Measurements from ENCODE around the gene TERB1.

The TERB1 gene

DNA sequence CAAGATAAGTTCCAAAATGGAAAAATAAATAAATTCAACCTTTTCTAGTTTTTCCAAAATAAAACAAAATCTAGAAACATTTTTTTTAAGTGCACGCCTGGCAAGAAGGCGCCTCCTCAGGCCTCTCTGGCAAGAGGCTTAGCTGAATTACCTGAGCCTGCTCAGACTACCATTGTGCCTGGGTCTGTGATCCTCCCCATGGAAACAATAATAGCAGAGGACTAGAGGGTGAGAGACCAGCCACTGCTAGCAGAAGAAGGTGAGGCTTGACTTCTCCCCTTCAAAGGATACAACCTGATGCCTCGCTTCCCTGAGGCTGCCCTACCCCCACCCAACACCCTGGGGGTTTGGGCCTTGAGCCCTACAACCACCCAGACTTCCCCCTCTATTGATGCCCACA is 14.8 kb downstream of the TERB1 start:
- Histone ChIP-seq H3K36me3 (ENCODE audit: control insufficient read depth, insufficient read depth, low read length) (no peaks in the 10 kb centered on the region), H3K27ac (ENCODE audit: low read depth, low read length, severe bottlenecking) (no peak overlapping the region), H3K4me3 (ENCODE audit: extremely low read depth, insufficient read depth, low read length, poor library complexity, severe bottlenecking) (no peak overlapping the region), H3K9me3 (ENCODE audit: control insufficient read depth, low read length) (no peaks in the 10 kb centered on the region), H3K4me1 (ENCODE audit: control insufficient read depth, insufficient read depth, low read length, poor library complexity, severe bottlenecking) (no peaks in the 10 kb centered on the region)
- 100% methylated on average over 1 to 3 of the region's 3 CpGs for WGBS, 2 experiments (ENCODE audit: insufficient coverage in 2 of 2)

DNA sequence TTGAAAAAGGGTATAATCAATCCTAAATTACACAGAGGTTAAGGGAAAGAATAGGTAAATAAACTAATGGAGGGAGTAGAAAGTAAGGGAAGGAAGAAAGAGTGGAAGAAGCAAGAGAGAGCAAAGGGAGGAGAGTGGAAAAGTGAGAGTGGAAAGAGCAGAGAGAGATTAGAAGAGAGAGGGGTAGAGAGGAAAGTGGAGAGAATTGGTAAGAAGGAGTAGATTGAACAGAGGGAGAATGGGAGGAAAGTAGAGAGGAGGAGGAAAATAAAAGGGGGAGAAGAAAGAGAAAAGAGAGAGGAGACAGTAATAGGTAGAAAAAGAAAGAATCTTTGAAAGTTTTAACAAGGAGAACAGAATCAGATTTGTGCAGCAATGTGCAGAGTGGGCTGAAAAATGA is 24.9 kb downstream of the TERB1 start:
- H3K4me3 ChIP-seq (ENCODE audit: extremely low read depth, insufficient read depth, low read length, poor library complexity, severe bottlenecking) = no peak overlapping the region
- H3K27ac ChIP-seq (ENCODE audit: low read depth, low read length, severe bottlenecking) = no peak overlapping the region
- H3K9me3 ChIP-seq (ENCODE audit: control insufficient read depth, low read length) = no peaks in the 10 kb centered on the region
- no peaks in the 10 kb centered on the region for H3K4me1 ChIP-seq (ENCODE audit: control insufficient read depth, insufficient read depth, low read length, poor library complexity, severe bottlenecking)
- no peaks in the 10 kb centered on the region for H3K36me3 ChIP-seq (ENCODE audit: control insufficient read depth, insufficient read depth, low read length)

DNA sequence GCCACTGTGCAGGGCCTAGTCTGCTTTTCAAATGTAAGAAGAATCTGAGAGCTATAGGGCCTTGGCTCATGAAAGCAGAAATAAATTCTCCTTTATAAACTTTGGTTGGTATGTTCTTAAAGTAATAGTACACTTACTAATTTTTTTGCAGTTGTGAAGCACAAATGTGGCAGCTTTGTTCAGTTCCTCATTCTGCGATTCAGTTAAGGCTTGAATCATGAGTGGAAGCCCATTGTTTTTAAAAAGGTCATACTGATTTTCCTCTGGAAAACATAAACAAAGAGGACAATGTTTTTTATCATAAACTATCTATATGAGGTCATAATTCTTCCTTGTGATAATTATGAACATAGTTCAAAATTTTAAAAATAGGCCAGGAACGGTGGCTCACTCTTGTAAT is 26.4 kb downstream of the TERB1 start:
- WGBS, 2 experiments (ENCODE audit: insufficient coverage in 2 of 2) = 100% methylated on average over 1 of the region's 2 CpGs; no CpG with 5 or more reads in 1 of the 2 experiments
- Histone ChIP-seq H3K9me3 (ENCODE audit: control insufficient read depth, low read length) (no peaks in the 10 kb centered on the region), H3K36me3 (ENCODE audit: control insufficient read depth, insufficient read depth, low read length) (no peaks in the 10 kb centered on the region), H3K4me3 (ENCODE audit: extremely low read depth, insufficient read depth, low read length, poor library complexity, severe bottlenecking) (no peak overlapping the region), H3K4me1 (ENCODE audit: control insufficient read depth, insufficient read depth, low read length, poor library complexity, severe bottlenecking) (no peaks in the 10 kb centered on the region), H3K27ac (ENCODE audit: low read depth, low read length, severe bottlenecking) (no peak overlapping the region)

DNA sequence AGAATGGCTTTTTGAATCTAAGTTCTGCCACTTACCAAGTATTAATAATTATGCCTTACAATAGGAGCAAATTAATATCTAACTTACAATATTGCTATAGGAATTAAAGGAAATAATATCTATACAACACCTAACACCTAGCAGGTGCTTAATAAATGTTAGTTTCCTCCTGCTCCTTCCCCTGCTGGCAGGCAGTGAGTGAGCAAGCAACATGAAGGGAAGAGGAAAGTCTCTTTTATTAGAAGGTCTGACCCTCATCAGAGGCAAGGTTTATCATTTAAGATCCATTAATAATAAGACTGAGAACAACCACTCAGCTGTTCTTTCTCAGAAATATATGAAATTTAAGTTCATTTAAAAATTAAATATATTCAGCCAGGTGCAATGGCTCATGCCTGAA is 43.3 kb downstream of the TERB1 start:
- no peaks in the 10 kb centered on the region for H3K36me3 ChIP-seq (ENCODE audit: control insufficient read depth, insufficient read depth, low read length)
- H3K4me1 ChIP-seq (ENCODE audit: control insufficient read depth, insufficient read depth, low read length, poor library complexity, severe bottlenecking) = no peaks in the 10 kb centered on the region
- H3K4me3 ChIP-seq (ENCODE audit: extremely low read depth, insufficient read depth, low read length, poor library complexity, severe bottlenecking) = no peak overlapping the region
- H3K9me3 ChIP-seq (ENCODE audit: control insufficient read depth, low read length) = no peaks in the 10 kb centered on the region
- H3K27ac ChIP-seq (ENCODE audit: low read depth, low read length, severe bottlenecking) = no peak overlapping the region

DNA sequence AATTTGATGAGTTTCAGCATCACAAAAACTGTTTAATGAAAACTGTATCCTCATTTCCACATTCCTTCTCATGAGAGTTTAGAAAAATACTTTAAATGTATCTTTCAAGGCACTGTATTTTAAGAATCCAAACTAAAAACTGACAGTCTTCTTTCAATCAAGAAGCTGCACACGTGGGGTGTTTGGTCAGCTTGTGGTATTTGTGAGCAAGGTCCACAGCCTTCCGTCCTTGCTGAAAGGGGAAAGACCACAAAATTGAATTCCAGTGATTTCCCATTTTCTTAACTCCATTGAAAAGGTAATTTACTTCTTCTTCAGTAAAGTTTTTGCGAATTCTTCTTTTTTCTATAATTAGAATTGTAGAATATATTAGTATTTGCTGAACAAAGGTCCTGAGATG is 46.6 kb downstream of the TERB1 start:
- H3K4me3 ChIP-seq (ENCODE audit: extremely low read depth, insufficient read depth, low read length, poor library complexity, severe bottlenecking) = no peak overlapping the region
- H3K9me3 ChIP-seq (ENCODE audit: control insufficient read depth, low read length) = no peaks in the 10 kb centered on the region
- peaks cover 11% of the 10 kb centered on the region for H3K36me3 ChIP-seq (ENCODE audit: control insufficient read depth, insufficient read depth, low read length)
- 92% methylated on average over 2 of the region's 3 CpGs; no CpG with 5 or more reads in 1 of the 2 experiments for WGBS, 2 experiments (ENCODE audit: insufficient coverage in 2 of 2)
- no peak overlapping the region for H3K27ac ChIP-seq (ENCODE audit: low read depth, low read length, severe bottlenecking)
- H3K4me1 ChIP-seq (ENCODE audit: control insufficient read depth, insufficient read depth, low read length, poor library complexity, severe bottlenecking) = peaks cover 5% of the 10 kb centered on the region

DNA sequence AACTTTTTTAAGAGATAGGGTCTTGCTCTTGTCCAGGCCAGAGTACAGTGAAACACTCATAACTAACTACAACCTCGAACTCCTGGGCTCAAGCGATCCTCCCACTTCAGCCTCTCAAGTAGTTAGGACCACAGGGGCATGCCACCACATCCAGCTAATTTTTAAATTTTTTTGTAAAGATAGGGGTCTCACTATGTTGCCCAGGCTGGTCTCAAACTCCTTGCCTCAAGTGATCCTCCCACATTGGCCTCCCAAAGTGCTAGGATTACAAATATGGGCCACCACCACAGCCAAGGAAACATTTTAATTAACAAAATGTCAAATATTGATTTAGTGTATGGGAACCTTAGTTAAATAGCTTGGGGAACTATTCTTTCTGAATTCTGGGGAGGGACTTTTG is 47.2 kb downstream of the TERB1 start:
- Histone ChIP-seq H3K9me3 (ENCODE audit: control insufficient read depth, low read length) (no peaks in the 10 kb centered on the region), H3K4me1 (ENCODE audit: control insufficient read depth, insufficient read depth, low read length, poor library complexity, severe bottlenecking) (peaks cover 11% of the 10 kb centered on the region), H3K4me3 (ENCODE audit: extremely low read depth, insufficient read depth, low read length, poor library complexity, severe bottlenecking) (no peak overlapping the region), H3K27ac (ENCODE audit: low read depth, low read length, severe bottlenecking) (no peak overlapping the region), H3K36me3 (ENCODE audit: control insufficient read depth, insufficient read depth, low read length) (peaks cover 17% of the 10 kb centered on the region)
- WGBS, 2 experiments (ENCODE audit: insufficient coverage in 2 of 2) = no CpG with 5 or more reads among the region's 2 CpGs

DNA sequence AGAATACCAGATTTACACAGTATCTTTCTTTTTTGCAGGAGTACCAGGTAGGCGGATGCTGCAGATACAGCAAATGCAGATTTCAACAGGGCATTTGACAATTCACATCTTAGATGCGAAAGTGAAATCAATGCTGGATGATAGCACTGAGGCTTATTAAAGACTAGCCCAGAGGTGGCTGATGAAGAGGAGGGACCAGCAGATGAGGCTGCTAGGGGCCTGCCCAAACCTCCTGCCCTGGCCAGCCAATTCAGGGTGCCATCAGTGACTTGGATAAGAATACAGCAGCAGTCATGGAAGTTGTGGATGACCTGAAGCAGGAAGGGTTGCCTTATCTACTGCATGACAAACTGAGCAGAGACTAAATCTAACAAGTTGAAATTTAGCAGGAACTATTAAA is 48.4 kb downstream of the TERB1 start:
- WGBS, 2 experiments (ENCODE audit: insufficient coverage in 2 of 2) = 95 to 100% methylated on average over 2 of the region's 2 CpGs
- Histone ChIP-seq H3K4me1 (ENCODE audit: control insufficient read depth, insufficient read depth, low read length, poor library complexity, severe bottlenecking) (peaks cover 19% of the 10 kb centered on the region), H3K27ac (ENCODE audit: low read depth, low read length, severe bottlenecking) (no peak overlapping the region), H3K4me3 (ENCODE audit: extremely low read depth, insufficient read depth, low read length, poor library complexity, severe bottlenecking) (no peak overlapping the region), H3K9me3 (ENCODE audit: control insufficient read depth, low read length) (no peaks in the 10 kb centered on the region), H3K36me3 (ENCODE audit: control insufficient read depth, insufficient read depth, low read length) (peaks cover 28% of the 10 kb centered on the region)

DNA sequence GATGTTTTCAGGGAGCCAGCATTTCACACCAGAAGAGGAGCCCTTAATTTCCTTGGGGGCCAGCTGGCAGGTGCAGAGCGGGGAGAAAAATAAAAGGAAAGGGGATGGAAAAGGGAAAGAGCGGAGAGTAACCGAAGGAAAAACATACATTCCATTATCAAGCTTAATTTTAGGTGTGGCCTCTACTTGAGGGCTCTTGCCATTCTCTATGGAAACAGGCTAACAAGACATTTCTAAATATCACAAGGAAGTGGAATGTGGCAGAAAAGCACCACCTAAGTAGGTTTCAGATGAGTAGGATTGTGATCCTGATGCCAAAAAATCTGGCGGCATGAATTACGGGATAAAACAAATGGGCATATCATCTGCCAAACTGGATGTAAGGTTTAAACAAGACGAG is 49.0 kb downstream of the TERB1 start:
- 97 to 100% methylated on average over 3 of the region's 6 CpGs for WGBS, 2 experiments (ENCODE audit: insufficient coverage in 2 of 2)
- no peaks in the 10 kb centered on the region for H3K9me3 ChIP-seq (ENCODE audit: control insufficient read depth, low read length)
- peaks cover 33% of the 10 kb centered on the region for H3K36me3 ChIP-seq (ENCODE audit: control insufficient read depth, insufficient read depth, low read length)
- no peak overlapping the region for H3K4me3 ChIP-seq (ENCODE audit: extremely low read depth, insufficient read depth, low read length, poor library complexity, severe bottlenecking)
- H3K4me1 ChIP-seq (ENCODE audit: control insufficient read depth, insufficient read depth, low read length, poor library complexity, severe bottlenecking) = peaks cover 19% of the 10 kb centered on the region
- H3K27ac ChIP-seq (ENCODE audit: low read depth, low read length, severe bottlenecking) = no peak overlapping the region

DNA sequence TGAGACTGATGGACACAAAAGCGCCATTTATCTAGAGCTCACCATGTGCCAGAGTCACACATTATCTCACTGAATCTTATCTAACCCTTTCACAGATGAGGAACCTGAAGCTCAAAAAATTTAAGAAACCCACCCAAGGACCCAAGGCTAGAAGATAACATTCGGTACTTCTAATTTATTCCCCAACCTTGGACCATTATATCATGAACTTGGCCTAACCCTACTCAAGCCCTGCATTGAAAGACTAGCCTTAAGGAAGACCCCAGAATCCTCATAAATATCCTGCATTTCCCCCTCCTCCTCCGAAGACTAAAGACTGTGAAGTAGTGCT is 49.4 kb downstream of the TERB1 start:
- Histone ChIP-seq H3K27ac (ENCODE audit: low read depth, low read length, severe bottlenecking) (peak overlapping the region; percentile 94), H3K4me3 (ENCODE audit: extremely low read depth, insufficient read depth, low read length, poor library complexity, severe bottlenecking) (no peak overlapping the region)
- WGBS, 2 experiments (ENCODE audit: insufficient coverage in 2 of 2) = 49 to 86% methylated on average over 2 of the region's 3 CpGs

DNA sequence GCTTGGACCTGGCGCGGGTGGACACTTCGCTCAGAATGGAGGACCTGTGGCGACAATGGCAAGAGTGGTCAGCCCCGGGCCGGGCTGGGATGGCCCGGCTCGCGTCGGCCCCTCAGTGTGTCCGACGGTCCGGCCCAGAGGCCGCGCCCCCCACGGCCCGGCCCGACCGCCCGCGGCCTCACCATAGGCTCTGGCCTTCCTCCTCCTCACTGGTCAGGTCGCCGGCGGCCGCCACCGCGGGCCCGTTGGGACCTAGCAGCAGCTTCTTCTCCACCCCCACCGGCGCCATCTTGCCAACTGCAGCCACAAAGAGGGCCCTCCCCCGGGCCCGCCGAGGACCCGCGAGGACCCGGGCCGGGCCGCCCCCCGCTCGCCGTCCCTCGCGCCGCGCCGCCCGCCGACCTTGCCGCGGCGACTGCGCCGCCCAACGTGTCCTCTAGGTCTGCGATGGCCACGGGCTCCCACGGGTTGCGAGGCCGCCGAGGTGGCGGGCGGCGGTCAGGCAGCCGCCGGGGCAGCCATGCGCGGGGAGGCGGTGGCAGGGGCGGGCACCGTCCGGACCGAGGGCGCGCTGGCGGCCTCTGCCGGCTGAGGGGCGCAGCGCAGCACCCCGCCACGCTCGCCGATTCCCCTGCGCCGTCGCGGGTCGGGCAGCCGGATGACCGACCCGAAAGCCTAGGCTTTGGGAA is 49.9 kb downstream of the TERB1 start, which contains the start of gene DYNC1LI2:
Gene DYNC1LI2 (minus strand): TSS at position 307 of the 689 bp plus-strand sequence. CDS start 18 bp downstream, at position 289.
- WGBS, 2 experiments (ENCODE audit: insufficient coverage in 2 of 2) = 0% methylated on average over 41 to 64 of the region's 90 CpGs
- peaks cover 19% of the 10 kb centered on the region for H3K4me1 ChIP-seq (ENCODE audit: control insufficient read depth, insufficient read depth, low read length, poor library complexity, severe bottlenecking)
- peak within 1 kb of the TSS; percentile 94 for H3K27ac ChIP-seq (ENCODE audit: low read depth, low read length, severe bottlenecking)
- H3K4me3 ChIP-seq (ENCODE audit: extremely low read depth, insufficient read depth, low read length, poor library complexity, severe bottlenecking) = peak within 1 kb of the TSS; percentile 100
- no peaks in the 10 kb centered on the region for H3K9me3 ChIP-seq (ENCODE audit: control insufficient read depth, low read length)
- peaks cover 42% of the 10 kb centered on the region for H3K36me3 ChIP-seq (ENCODE audit: control insufficient read depth, insufficient read depth, low read length)

More for the DNA sequence above, 49.4 kb downstream of the TERB1 start:
- peaks cover 19% of the 10 kb centered on the region for H3K4me1 ChIP-seq (ENCODE audit: control insufficient read depth, insufficient read depth, low read length, poor library complexity, severe bottlenecking)
- peaks cover 37% of the 10 kb centered on the region for H3K36me3 ChIP-seq (ENCODE audit: control insufficient read depth, insufficient read depth, low read length)
- H3K9me3 ChIP-seq (ENCODE audit: control insufficient read depth, low read length) = no peaks in the 10 kb centered on the region

DNA sequence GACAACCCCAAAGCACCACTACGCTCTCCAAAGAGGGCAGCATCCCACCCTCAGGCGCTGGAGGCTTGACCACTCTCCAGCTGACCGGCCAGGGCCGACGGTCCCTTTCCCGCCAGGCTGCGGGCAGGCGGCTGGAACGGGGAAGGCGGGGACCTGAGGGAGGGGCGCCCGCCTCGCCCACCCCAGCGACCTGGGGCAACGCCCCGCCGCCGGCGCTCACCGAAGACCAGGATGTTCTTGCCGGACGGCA is 50.4 kb downstream of the TERB1 start:
- Histone ChIP-seq H3K9me3 (ENCODE audit: control insufficient read depth, low read length) (no peaks in the 10 kb centered on the region), H3K4me3 (ENCODE audit: extremely low read depth, insufficient read depth, low read length, poor library complexity, severe bottlenecking) (peak overlapping the region; percentile 100), H3K27ac (ENCODE audit: low read depth, low read length, severe bottlenecking) (peak overlapping the region; percentile 94), H3K36me3 (ENCODE audit: control insufficient read depth, insufficient read depth, low read length) (peaks cover 47% of the 10 kb centered on the region), H3K4me1 (ENCODE audit: control insufficient read depth, insufficient read depth, low read length, poor library complexity, severe bottlenecking) (peaks cover 19% of the 10 kb centered on the region)
- WGBS, 2 experiments (ENCODE audit: insufficient coverage in 2 of 2) = 0 to 1% methylated on average over 20 to 21 of the region's 22 CpGs
